SK-N-SH (cell line): ENCODE data around the gene PCDHB11. TPM values are rescaled to one million over a fixed set of nuclear protein-coding genes. Genes with fewer than 3 reads are reported as not detected.
A peak's percentile ranks its signal among the peaks of the same experiment; 100 is the strongest.

Experiments used
- CTCF ChIA-PET: fragments of 300-600, 350-600 bp; formaldehyde crosslinking; extraction: SDS; loops from one replicate; lab custom pipeline; 2021; lab: Yijun Ruan, JAX
- POLR2A ChIA-PET: fragments of 350-600 bp; sonication (Branson Sonifier 250); formaldehyde crosslinking; extraction: SDS; loops from one replicate; lab custom pipeline; 2020; ENCODE audit warnings: antibody characterized with exemption, inconsistent platforms; lab: Yijun Ruan, JAX
- DNase-seq: peaks from one replicate; pipeline ENCODE4 v3.0.0; 2012
- H2AFZ ChIP-seq: fragments of 200-600 bp; sonication (generic); 2 replicates; pipeline ENCODE4 v1.8.1; 2016; ENCODE audit warnings: antibody characterized with exemption, mild to moderate bottlenecking, low read depth
- H3F3A ChIP-seq: fragments of 200-600 bp; sonication (generic); replicated peaks from 2 replicates; pipeline ENCODE3; 2016; ENCODE audit warnings: antibody characterized with exemption, mild to moderate bottlenecking; ENCODE audit not compliant: insufficient read depth
- H3K27ac ChIP-seq, 2 experiments: fragments of 200-500 bp in 1 of 2; fragments of 200-600 bp in 1 of 2; sonication (Bioruptor generic) in 1 of 2; sonication (generic), shearing (Covaris generic) in 1 of 2; 2 replicates each; pipeline versions ENCODE4 v1.5.1 to v1.6.1; 2014 to 2016; ENCODE audit warnings: low read depth in 2 of 2, inconsistent platforms in 1 of 2, low read length in 1 of 2, mild to moderate bottlenecking in 1 of 2, mixed read lengths in 1 of 2
- H3K27me3 ChIP-seq: fragments of 200-600 bp; sonication (generic), shearing (Covaris generic); 2 replicates; pipeline ENCODE4 v1.6.1; 2016; ENCODE audit warnings: mixed run types; ENCODE audit not compliant: insufficient read depth
- H3K36me3 ChIP-seq, 2 experiments: fragments of 200-500 bp in 1 of 2; fragments of 200-600 bp in 1 of 2; sonication (Bioruptor generic) in 1 of 2; sonication (generic) in 1 of 2; replicated peaks in 1 of 2; 2 replicates each; pipeline versions ENCODE3 to v1.5.1; 2014 to 2016; ENCODE audit warnings: low read length in 1 of 2, mild to moderate bottlenecking in 1 of 2; ENCODE audit not compliant: insufficient read depth in 2 of 2, control insufficient read depth in 1 of 2
- H3K4me1 ChIP-seq, 2 experiments: fragments of 200-500 bp in 1 of 2; fragments of 200-600 bp in 1 of 2; sonication (Bioruptor generic) in 1 of 2; sonication (generic), shearing (Covaris generic) in 1 of 2; 2 replicates each; pipeline versions ENCODE4 v1.5.1 to v1.6.1; 2014 to 2016; ENCODE audit warnings: low read depth in 1 of 2, low read length in 1 of 2, mixed run types in 1 of 2; ENCODE audit not compliant: insufficient read depth in 2 of 2, control insufficient read depth in 1 of 2
- H3K4me2 ChIP-seq: fragments of 200-600 bp; sonication (generic), shearing (Covaris generic); 2 replicates; pipeline ENCODE4 v1.6.1; 2017; ENCODE audit warnings: mixed run types
- H3K4me3 ChIP-seq, 2 experiments: fragments of 200-500 bp in 1 of 2; fragments of 200-600 bp in 1 of 2; sonication (Bioruptor generic) in 1 of 2; sonication (generic), shearing (Covaris generic) in 1 of 2; 2 replicates each; pipeline versions ENCODE4 v1.5.1 to v1.8.1; 2014 to 2016; ENCODE audit warnings: low read depth in 2 of 2, inconsistent platforms in 1 of 2, low read length in 1 of 2, mild to moderate bottlenecking in 1 of 2, mixed read lengths in 1 of 2, moderate library complexity in 1 of 2
- H3K79me2 ChIP-seq: fragments of 200-600 bp; sonication (generic); 2 replicates; pipeline ENCODE4 v1.8.1; 2017; ENCODE audit warnings: mild to moderate bottlenecking; ENCODE audit not compliant: insufficient read depth
- H3K9ac ChIP-seq: fragments of 200-600 bp; sonication (generic); 2 replicates; pipeline ENCODE4 v1.6.1; 2017; ENCODE audit warnings: mixed run types
- H3K9me2 ChIP-seq: fragments of 200-600 bp; sonication (generic); 2 replicates; pipeline ENCODE4 v1.6.1; 2017; ENCODE audit warnings: mixed run types
- H3K9me3 ChIP-seq: fragments of 200-600 bp; sonication (generic); 2 replicates; pipeline ENCODE4 v1.6.1; 2017; ENCODE audit warnings: mixed run types, mild to moderate bottlenecking, moderate library complexity
- H4K20me1 ChIP-seq: fragments of 200-600 bp; sonication (generic); 2 replicates; pipeline ENCODE4 v1.6.1; 2017; ENCODE audit warnings: mild to moderate bottlenecking, mixed run types; ENCODE audit not compliant: insufficient read depth
- CTCF ChIP-seq: fragments of 200-600 bp; sonication (generic); IDR thresholded peaks from 2 replicates; pipeline ENCODE4 v1.6.1; 2017; ENCODE audit warnings: antibody characterized with exemption, mild to moderate bottlenecking, moderate library complexity
- FOSL2 ChIP-seq: IDR thresholded peaks from 2 replicates; pipeline ENCODE4 v1.4.0; 2012; ENCODE audit warnings: low read depth, mild to moderate bottlenecking, moderate library complexity, borderline replicate concordance
- GABPA ChIP-seq: IDR thresholded peaks from 2 replicates; pipeline ENCODE4 v1.4.0; 2012; ENCODE audit warnings: low read depth, mild to moderate bottlenecking
- GATA2 ChIP-seq: sonication (generic); formaldehyde crosslinking; IDR thresholded peaks from 2 replicates; pipeline ENCODE4 v1.5.0; 2020; ENCODE audit warnings: mild to moderate bottlenecking, missing genetic modification reagents
- MXI1 ChIP-seq: IDR thresholded peaks from 2 replicates; pipeline ENCODE4 v1.6.1; 2012; ENCODE audit warnings: mild to moderate bottlenecking, low read depth, low read length, improper control_type of control experiment
- POLR2AphosphoS5 ChIP-seq: IDR thresholded peaks from 2 replicates; pipeline ENCODE4 v1.6.1; 2012; ENCODE audit warnings: low read depth, low read length
- RAD21 ChIP-seq: IDR thresholded peaks from 2 replicates; pipeline ENCODE4 v1.6.1; 2012; ENCODE audit warnings: mild to moderate bottlenecking, low read length
- RCOR1 ChIP-seq: fragments of 150-350 bp; IDR thresholded peaks from 2 replicates; pipeline ENCODE4 v1.6.1; 2017; ENCODE audit warnings: antibody characterized with exemption, low read length
- RFX5 ChIP-seq: IDR thresholded peaks from 2 replicates; pipeline ENCODE4 v1.6.1; 2012; ENCODE audit warnings: mild to moderate bottlenecking, improper control_type of control experiment, low read length
- SMC3 ChIP-seq: IDR thresholded peaks from 2 replicates; pipeline ENCODE4 v1.6.1; 2012; ENCODE audit warnings: low read depth, low read length, improper control_type of control experiment
- TEAD4 ChIP-seq: IDR thresholded peaks from 2 replicates; pipeline ENCODE4 v1.4.0; 2012; ENCODE audit warnings: mild to moderate bottlenecking, borderline replicate concordance; ENCODE audit not compliant: insufficient read depth
- ZBTB33 ChIP-seq: IDR thresholded peaks from 2 replicates; pipeline ENCODE4 v1.4.0; 2012; ENCODE audit warnings: low read depth, borderline replicate concordance
- WGBS: methylation state at CpG from one replicate; pipeline ENCODE4 v1.1.6; 2017; ENCODE audit warnings: low lambda C conversion rate; 5-methylcytosine and 5-hydroxymethylcytosine counted together
- polyA plus RNA-seq, 3 experiments: library from polyadenylated mRNA; depleted of rRNA; stranded (reverse); fragments of >200 nt; gene quantifications; 2 replicates each; pipeline ENCODE4 v1.2.3, GENCODE V29; 2012

PCDHB11 gene
- polyA plus RNA-seq (2012; rRNA removed) = 0.41 and 0.61 TPM in 2 replicates
- polyA plus RNA-seq (2012; cell fraction: cytosol; rRNA removed) = 0.37 and 0.38 TPM in 2 replicates
- 0.82 and 1.2 TPM in 2 replicates for polyA plus RNA-seq (2012; cell fraction: nucleus; rRNA removed)

GRCh38 chr5:141199359-141200235 is at the start of gene PCDHB11:
PCDHB11 (plus strand) TSS chr5:141199627; CDS start chr5:141199775, 148 bp downstream.
- no peak within 1 kb of the TSS for H2AFZ ChIP-seq

GRCh38 chr5:141149812-141150211 is 49.6 kb upstream of the PCDHB11 start, which contains the start of gene PCDHB6:
PCDHB6 (plus strand) TSS chr5:141150057; CDS start chr5:141150258, 201 bp downstream.
- Histone ChIP-seq H3K4me2 (peak within 1 kb of the TSS; percentile 72), H3K27me3 (no peaks in the 10 kb centered on the region), H3K27ac (peak within 1 kb of the TSS in 1 of 2 experiments; percentile 53; a peak in 1 of 4 replicates), H2AFZ (peak within 1 kb of the TSS; percentile 93), H3K4me3 (peak within 1 kb of the TSS; percentile 54 to 65), H3F3A (no peaks in the 10 kb centered on the region), H3K4me1 (no peaks in the 10 kb centered on the region), H3K36me3 (no peaks in the 10 kb centered on the region), H3K9me2 (no peaks in the 10 kb centered on the region), H3K79me2 (no peaks in the 10 kb centered on the region), H4K20me1 (no peaks in the 10 kb centered on the region), H3K9ac (peak within 1 kb of the TSS; percentile 32; the same call in 1 of the 2 replicates), H3K9me3 (peaks cover 4% of the 10 kb centered on the region; the same call in 1 of the 2 replicates)
- ChIA-PET POLR2A (interaction anchor here (0.9 to 1.2 kb wide), 2 partner anchors 28 to 411 kb away, joined by 3 to 5 read pairs; partner anchors contain the start of gene PCDHB4), CTCF (interaction anchor here (0.6 to 2.0 kb wide), 30 partner anchors 9 to 416 kb away, joined by 3 to 15 read pairs (median 4); partner anchors contain the start of genes PCDHA1, PCDHA4, PCDHA8 and PCDHB14)
- DNase-seq = peak; percentile 76
- TF ChIP-seq RAD21 (peak; percentile 73), CTCF (peak; percentile 56), GABPA (no peak), SMC3 (peak; percentile 37), ZBTB33 (no peak), MXI1 (0 out of 2 replicates have a peak, but pooled peaks have one; percentile 15)
- WGBS = 16% methylated on average over 18 of the region's 18 CpGs

More at GRCh38 chr5:141199359-141200235, at the start of gene PCDHB11:
- no peak for TF ChIP-seq RCOR1
- no peak for TF ChIP-seq TEAD4
- no peak for TF ChIP-seq RFX5
- TF ChIP-seq POLR2AphosphoS5 = no peak
- TF ChIP-seq FOSL2 = no peak
- TF ChIP-seq CTCF = peak; percentile 39
- no peak for TF ChIP-seq GATA2
- peak; percentile 48 for TF ChIP-seq RAD21
- TF ChIP-seq SMC3 = no peak
- peak; percentile 41 for DNase-seq
- Histone ChIP-seq H3K79me2 (no peaks in the 10 kb centered on the region), H3K4me3 (peak within 1 kb of the TSS; percentile 18 to 26; a peak in 2 of 4 replicates), H3K27ac (no peak within 1 kb of the TSS), H3K27me3 (no peaks in the 10 kb centered on the region), H4K20me1 (no peaks in the 10 kb centered on the region), H3K9ac (no peak within 1 kb of the TSS), H3K36me3 (no peaks in the 10 kb centered on the region), H3K4me2 (no peak within 1 kb of the TSS), H3F3A (no peaks in the 10 kb centered on the region), H3K9me3 (peaks cover 9% of the 10 kb centered on the region), H3K4me1 (no peaks in the 10 kb centered on the region), H3K9me2 (no peaks in the 10 kb centered on the region)
- ChIA-PET CTCF (interaction anchor here (0.7 to 2.7 kb wide), 19 partner anchors 9 to 368 kb away, joined by 3 to 15 read pairs (median 5); partner anchors contain the start of genes PCDHA8, PCDHB12, PCDHB14 and PCDHB16), POLR2A (interaction anchor here (0.6 kb wide), 1 partner anchor 51 kb away, joined by 3 read pairs; no protein-coding TSS in a partner anchor)
- WGBS = 42% methylated on average over 21 of the region's 21 CpGs
